HG03135 (cell line): ENCODE measurements around the gene KIF5C.

ENCODE experiments used
- ATAC-seq: cut with Tn5 transposase; IDR thresholded peaks from one replicate; pipeline ENCODE4 v1.9.1; 2021; ENCODE audit warnings: mild to moderate bottlenecking, moderate library complexity; ENCODE audit not compliant: unreplicated experiment

Gene KIF5C

DNA sequence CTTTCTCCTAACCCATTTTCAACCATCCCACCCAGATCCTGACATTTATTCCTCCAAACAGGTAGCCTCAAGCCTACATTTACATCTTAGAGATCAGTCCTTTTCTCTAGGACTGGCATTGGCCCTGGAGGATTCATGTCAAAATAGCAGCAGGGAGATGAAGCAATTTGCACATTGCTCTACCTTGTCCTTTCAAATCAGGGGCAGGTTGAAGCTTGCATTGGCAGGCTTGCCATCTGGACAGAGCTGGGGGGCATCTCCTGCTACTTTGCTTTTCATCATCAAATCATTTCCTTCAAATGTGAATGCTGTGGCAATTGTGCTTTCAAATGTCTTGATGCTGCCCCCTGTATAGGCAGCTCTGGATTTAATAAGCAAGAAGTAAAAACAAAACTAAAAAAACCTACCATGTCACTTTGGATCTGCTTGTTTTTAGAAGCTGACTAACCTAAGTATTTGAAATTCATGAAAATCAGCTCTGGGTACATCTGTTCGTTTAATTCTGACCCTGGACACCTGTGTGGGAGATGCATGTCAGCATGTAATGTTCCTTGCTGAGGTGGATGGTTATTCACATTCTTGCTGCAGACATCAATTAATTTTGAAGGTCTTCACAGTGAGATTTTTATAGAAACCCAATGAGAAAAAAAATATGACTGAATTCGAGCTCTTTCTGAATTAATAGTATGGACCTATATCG, 47.9 kb downstream of the KIF5C start:
- ATAC-seq, result no peak

DNA sequence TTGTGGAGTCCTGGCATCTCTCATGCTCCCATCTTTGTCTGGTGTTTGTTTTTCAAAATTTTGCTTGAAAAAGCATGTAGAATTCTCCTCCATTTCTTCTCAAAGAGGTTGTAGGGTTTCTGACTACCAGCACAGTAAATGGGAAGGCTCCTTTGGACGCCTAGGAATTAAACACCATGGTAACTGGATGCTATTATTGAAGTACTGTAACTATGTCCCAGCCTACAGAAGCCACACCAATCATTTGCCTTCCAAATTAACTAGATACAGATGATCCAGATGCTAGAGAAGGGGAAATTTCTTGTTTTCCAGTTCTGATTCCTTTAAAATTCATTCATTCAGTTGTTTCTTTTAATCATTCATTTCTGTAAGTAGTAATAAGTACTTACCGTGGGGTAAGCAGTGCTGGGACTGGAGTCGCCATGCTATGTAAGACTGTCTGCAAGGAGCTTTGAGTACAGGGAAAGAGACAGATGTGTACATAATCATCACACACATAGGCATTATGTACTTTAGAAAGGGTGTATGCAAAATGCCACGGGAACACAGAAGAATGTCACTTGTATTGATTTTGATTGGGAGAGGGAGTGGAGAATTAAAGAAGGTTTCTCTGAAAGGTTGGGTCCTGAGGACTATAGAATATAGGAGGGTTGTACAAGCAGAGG, 49.6 kb downstream of the KIF5C start:
- no peak for ATAC-seq

DNA sequence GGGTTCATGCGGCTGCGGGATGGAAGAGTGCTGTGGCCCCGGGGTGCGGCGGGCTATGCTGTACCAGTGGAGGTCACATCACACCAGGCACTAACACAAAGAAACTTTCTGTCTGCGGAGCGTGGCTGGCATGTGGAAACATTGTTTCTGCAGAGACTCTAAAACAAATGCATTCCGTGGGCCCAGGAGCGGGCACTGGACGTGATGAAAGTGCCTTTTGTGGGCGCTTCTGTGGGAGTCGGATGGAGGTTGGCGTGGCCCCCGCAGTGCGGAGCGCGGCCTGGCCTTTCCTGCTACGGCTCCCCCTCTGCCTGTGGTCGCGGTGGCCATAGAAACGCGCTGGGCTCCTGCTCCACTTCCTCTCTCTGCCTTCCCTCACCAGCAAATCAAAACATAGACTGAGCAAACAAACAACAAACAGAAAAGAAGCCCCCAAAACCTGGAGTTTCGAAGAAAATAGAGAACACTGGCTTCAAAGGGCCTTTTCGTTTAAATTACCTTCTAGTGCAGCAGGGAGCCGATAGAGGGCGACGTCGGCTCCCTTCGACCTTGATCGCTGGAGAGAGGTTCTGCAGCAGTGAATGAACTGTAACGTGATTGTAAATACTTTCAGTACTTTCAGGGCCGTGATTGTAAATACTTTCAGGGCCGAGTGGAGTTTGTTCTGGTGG, 51.4 kb downstream of the KIF5C start:
- ATAC-seq, result peak; percentile 89

DNA sequence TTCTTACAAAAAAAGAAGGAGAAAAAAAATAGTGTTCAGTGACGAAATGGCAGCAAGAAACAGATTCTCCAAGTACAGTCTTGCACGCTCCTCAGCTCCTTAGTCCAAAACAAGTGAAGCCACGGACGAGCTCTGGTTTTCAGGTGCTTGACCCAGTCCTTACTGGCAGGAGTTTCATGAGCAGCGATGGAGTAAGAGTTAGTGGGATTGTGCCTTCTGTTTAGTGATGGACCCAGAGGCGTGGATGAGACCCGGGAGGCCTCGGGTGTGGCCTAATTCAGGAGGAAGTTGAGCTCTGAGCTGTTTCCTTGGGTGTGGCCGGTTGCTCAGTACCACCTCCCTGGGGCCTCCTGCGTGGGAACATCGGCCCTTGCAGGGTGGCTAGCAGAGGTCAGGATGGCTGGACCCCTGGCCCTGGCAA, 52.0 kb downstream of the KIF5C start:
- ATAC-seq, result peak; percentile 46

DNA sequence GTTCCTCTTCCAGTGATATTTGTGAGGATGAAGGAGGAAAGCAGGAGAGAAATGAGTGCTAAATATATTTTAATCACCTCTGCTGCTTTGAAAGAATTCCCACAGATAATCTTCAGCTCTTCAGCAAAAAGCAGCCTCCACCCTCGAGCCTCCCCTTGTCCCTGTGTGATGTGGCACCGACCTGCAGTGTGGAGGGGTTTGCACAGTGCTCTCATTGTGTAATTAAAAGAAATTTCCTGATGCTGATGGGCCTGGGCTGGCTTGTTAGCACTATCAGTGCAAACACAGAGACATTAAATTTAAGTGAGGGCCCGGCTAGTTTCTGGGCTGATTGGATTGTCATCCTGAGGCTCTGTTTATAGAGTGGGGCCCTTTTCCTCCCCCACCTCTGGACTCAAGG, 53.4 kb downstream of the KIF5C start:
- ATAC-seq, result no peak

DNA sequence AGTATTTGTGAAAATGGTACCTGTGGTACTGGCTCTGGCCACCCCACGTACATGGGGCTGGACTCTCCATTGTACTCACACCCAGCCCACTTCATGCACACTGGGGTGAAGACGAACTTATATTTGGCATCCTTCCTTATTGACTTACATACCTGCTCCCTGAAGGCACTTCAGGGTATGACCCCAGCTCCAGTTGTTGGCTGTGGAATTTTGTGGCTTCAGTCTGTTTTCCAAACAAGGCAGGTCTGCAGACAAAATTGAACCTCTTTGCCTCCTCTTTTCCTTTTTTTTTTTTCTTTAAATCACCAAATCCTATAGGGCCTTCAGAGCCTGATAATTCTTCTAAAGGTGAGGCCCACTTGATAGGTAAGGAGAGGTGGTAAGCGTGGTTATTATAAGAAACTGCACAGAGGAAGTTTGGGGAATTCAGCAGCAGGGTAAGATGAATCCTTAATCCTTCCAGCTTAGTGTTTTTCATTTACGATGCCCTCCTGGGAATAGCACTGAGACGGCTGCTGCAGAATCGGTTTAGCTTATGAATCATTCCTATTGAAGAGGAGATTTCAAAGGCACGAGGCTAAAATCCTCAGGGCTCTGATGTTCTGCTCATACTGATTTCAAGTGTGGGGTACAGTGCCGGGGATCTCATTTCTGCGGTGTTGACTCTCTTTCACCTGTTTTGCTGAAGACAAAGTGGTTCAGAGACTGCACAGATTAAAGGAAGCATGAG, 55.2 kb downstream of the KIF5C start:
- no peak for ATAC-seq

DNA sequence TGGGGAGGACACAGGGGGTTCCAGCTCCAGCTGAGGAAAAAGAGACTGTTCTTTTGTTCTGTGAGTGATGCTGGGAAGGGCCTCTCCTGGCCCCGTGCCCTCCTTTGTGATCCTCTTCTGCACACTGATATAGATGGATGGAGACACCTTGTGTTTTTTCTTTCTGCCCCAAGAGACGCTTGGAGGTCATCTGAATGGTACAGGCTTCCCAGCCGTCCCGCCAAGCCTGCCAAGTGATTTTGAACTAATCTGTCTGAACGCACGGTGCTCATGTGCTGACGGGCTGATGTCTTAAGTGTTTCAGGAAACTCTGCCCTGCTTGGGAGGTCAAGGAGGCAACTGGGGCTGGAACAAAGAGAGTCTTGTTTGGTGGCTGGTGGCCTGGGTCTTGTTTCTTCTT, 57.5 kb downstream of the KIF5C start:
- no peak for ATAC-seq

DNA sequence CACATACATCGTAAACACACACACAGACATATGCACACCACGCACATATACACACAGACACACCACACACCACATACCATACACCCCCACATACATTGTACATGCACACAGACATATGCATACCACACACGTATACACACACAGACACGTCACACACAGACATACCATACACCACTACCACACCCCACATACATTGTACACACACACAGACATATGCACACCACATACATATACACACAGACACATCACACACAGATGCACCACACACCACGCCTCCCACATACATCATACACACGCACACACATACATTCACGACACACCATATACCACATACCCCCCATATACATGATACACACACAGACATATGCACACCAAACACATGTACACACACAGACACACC, 58.4 kb downstream of the KIF5C start:
- no peak for ATAC-seq

DNA sequence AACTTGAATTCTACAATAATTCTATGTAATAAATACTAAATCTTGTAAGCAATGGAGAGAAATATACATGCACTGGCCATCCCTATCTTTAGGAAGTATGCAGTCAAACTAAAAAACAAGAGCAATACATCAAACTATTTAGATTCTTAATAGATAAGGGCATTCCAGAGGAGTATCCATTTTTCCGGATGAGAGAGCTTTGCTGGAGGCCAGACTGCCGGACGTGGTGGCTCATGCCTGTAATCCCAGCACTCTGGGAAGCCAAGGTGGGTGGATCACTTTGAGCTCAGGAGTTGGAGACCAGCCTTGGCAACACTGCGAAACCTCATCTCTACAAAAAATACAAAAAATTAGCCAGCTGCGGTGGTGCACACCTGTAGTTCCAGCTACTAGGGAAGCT, 60.8 kb downstream of the KIF5C start:
- ATAC-seq, result no peak

DNA sequence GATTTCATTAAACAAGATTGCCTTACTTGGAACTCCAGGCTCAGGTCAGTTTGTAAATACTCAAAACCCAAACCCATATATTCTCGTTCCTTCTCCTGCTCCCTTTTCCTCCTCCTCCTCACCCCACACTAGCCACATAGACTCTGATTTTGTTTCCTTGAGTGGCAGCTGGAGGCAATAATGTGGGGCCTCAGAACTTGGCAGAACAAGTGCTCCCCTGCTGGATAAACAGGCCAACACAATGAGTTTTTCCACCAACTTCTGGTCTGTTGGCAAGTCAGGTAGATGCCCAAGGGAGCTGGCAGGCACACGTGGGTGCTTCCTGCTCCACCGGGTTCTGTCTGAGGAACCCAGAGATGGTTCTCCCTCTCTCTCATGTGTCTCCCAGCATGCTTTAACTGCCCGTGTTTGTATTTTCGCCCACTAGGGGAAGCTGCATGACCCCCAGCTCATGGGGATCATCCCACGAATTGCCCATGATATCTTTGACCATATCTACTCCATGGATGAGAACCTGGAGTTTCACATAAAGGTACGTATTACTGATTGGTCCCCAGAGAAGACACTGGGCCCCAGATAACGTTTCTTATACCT, 61.9 kb downstream of the KIF5C start:
- no peak for ATAC-seq

DNA sequence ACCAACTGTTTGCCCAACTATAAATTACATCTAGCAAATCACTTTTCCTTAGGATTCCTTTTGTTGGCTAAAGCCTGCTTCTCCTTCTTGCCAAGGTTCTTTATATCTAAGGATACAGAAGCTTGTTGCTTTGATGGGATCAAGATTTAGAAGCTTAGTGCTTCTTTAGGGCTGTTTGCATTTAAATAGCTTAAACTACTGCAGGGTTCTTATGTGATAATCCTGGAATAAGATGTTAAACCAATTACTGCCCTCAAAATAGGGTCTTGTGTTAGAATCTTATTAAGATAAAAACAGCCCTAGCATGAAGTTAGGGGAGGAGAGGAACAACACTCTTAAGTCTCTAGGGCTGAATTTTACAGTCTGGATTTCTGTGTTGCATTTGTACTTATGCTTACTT, 64.2 kb downstream of the KIF5C start:
- ATAC-seq, result no peak

DNA sequence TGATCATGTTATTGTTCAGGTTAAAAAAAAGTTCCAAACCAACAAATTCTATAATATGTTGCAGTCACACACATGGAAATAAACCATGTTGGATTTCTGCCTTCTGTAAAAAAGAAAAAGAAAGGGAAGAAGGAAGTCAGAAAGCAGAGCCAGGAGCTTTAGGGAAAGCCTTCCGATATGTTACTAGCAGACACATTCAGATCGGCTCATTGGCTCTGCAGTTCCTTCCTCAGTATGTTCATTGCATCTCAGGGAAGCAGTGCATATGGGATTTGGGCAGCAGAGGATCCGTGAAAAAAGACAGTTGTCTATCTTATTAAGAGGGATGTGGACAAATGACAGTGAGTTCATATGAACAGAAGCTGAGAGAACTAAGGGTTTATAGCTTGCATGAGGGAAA, 68.1 kb downstream of the KIF5C start:
- ATAC-seq, result no peak

DNA sequence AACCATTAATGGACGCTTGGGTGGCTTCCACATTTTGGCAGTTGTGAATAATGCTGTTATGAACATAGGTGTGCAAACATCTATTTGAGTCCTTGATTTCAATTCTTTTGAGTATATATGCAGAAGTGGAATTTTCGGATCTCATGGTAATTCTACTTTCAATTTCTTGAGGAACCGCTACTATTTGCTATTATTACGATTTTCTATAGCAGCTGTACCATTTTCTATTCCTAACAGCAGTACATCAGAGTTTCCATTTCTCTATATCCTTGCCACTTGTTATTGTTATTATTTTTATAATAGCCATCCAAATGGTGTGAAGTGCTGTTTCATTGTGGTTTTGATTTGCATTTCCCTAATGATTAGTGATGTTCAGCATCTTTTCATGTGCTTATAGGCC, 69.5 kb downstream of the KIF5C start:
- no peak for ATAC-seq

DNA sequence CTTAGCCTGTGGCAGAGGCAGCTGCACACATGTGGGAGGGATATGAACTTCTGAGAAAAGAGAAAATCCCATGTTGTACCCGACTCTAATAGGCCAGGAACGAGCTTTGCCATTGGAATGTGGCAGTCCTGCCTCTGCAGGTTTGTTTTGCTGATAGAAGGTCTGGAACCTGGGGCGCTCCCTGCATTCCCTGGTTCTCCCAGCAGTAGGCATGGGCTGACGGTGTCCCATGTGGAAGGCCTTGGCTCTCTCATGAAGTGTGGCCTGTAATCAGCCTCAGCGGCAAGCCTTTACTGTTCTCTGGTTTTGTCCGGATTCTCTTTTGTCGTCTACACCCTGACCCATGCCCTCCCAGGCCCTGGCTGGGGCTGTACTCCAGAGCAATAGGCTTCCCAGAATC, 72.3 kb downstream of the KIF5C start:
- ATAC-seq, result no peak

DNA sequence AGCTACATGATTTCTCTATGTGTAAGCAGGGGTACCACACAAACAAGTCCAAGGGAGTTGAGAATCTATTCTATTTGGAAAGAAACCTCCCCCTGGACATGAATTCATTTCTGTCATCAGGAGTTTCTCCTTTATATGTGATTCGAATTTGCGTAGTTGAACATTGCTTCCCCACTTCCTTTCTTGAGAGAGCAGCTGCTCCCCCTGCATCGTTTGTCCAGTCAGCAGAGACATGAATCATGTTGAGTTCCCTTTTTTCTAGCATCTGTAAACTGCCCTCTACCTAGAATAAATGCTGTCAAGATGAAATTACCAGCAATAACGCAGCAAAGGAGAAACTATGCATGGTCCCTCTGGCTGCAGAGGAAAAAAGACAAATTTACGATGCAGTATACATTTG, 73.8 kb downstream of the KIF5C start:
- ATAC-seq, result no peak

DNA sequence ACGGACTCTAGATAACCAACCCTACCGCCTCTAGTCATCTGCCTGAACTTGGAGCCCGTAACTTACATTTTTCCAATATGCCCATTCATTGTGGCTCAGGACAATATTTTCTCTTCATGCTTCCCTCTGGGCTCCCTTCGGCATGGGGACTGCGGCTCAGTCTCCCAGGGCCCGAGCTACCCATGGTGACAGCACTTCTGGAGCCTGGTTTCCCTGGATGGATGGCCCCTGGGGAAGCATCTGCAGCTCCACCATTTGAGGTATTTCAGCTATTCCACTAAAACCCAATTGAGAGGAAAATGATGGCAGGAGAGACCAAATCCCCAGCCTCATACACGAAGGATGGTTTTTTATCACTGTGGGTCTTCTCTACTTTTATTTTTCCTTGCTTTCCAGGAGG, 74.3 kb downstream of the KIF5C start:
- no peak for ATAC-seq

DNA sequence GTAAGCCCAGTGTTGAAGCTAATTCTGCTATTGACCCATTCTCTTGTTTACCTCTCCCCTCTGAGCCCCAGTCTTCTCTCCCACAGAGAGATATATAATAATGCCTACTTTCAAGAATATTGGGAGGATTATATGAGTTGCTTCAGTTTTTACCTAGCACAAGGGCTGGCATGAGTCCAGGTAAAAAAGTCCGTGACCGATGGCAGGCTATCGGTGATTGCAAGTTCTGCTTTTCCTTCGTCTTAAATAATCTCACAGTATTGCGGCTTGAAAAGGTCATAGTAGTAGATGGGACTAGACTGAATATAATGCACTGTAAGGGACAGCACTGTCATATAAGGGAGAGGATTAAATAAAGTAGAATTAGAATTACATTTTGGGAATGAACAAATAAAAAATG, 77.6 kb downstream of the KIF5C start:
- ATAC-seq, result no peak

DNA sequence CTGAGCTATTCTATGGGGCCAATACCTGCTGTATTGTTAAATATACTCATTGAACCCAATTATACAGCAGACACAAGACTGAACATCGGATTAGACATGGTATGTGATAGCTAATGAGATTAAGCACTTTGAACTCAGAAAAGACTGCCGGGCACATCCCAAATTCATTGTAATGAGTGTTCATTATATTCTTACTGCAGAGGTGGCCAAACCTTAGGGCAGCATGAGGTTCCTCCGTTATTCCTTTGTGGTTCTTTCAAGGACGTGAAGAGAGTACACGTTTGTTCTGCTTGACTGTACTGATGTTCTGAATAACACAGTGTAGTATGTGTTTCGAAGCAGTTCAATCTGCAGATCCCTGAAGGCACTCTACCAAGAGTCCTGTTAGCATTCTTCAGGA, 78.4 kb downstream of the KIF5C start:
- ATAC-seq, result no peak

DNA sequence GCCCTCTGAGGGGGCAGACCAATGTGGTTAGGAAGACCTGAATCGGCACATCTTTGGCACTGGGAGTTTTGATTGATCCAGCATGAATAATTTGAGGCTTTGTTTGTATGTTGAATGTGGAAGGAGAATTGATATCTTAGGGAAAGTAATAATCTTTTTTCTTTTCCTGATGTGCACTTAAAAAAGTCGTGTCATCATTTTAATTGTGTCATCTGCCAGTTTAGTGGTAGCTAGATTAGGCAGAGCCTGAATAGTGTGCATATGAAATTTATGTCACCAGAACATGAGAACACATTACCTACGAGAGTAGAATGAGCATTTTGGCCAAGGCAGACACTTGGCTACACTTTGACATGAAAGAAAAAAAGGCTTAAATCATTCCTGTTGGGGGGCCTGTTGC, 79.5 kb downstream of the KIF5C start:
- no peak for ATAC-seq

DNA sequence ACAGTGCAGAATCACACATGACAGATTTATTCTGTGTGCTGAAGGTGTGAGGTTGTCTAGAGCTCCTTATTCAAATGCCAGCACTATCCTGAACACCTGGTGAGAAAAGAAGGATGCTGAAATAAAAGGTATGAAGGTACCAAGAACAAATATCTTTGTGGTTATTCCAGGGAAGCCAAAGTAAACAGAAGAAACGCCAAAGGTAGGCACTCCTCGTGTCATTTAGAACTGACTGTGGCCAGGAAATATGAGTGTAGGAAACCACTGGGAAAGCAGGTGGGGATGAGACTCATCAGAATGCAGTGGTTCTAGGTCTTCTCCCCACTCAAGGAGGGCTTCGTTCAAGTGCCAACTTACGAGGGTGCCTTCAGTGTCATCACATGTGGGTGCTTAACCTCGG, 80.8 kb downstream of the KIF5C start:
- no peak for ATAC-seq

DNA sequence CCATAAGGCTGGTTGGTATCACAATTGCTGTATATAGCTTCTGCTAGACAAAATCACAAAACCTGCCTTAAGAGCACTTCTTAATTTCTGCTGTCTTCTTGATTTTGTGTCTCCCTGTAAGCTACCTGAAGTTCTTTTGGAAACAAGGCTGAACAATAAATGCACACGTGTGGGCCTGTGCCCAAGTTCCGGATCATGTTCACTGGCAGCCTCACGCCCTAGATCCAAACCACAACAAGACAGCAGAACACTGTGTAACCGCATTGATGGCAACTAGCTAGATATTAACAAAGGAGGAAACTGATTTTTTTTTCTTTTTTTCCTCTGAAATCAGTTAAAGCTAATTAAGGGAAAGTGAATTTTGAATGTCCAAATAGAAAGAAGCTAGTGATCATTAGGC, 82.0 kb downstream of the KIF5C start:
- ATAC-seq, result no peak
